CD4-positive, alpha-beta memory T cell (primary cell): ENCODE measurements around the gene RPEL1. TPM values are rescaled to one million over a fixed set of nuclear protein-coding genes. Genes with fewer than 3 reads are reported as not detected.
"Not testable (repeated sequence)": the region's sequence is repeated elsewhere in the genome, so short reads cannot be mapped to it uniquely, and the experiment has no call there.

Source experiments
- CTCF ChIA-PET: fragments of 350-600 bp; sonication (Branson Sonifier 250); formaldehyde crosslinking; loops from one replicate; lab custom pipeline; 2021; ENCODE audit warnings: inconsistent platforms; ENCODE audit not compliant: partially characterized antibody; lab: Charles Lee
- POLR2A ChIA-PET: fragments of 350-600 bp; sonication (Branson Sonifier 250); formaldehyde crosslinking; loops from one replicate; lab custom pipeline; 2021; ENCODE audit not compliant: partially characterized antibody; lab: Charles Lee
- DNase-seq, 5 donors: peaks; one replicate each; pipeline versions ENCODE4 v3.0.0 to v3.0.0-alpha.2; 2020 to 2022; ENCODE audit warnings: mixed read lengths in 1 of 5
- H3K27ac ChIP-seq: one replicate; pipeline ENCODE4 v1.7.0; 2013; ENCODE audit warnings: low read depth, low read length
- H3K27me3 ChIP-seq: 2 replicates; pipeline ENCODE4 v1.7.0; 2013; ENCODE audit warnings: mild to moderate bottlenecking, low read length, moderate library complexity; ENCODE audit not compliant: insufficient read depth
- H3K36me3 ChIP-seq: 2 replicates; pipeline ENCODE4 v1.7.0; 2013; ENCODE audit warnings: mild to moderate bottlenecking, low read length, moderate library complexity; ENCODE audit not compliant: insufficient read depth
- H3K4me1 ChIP-seq: 2 replicates; pipeline ENCODE4 v1.7.0; 2013; ENCODE audit warnings: mild to moderate bottlenecking, low read length, moderate library complexity; ENCODE audit not compliant: insufficient read depth
- H3K4me3 ChIP-seq, 2 donors: one replicate each; pipeline ENCODE4 v1.7.0; 2013; ENCODE audit warnings: low read length in 2 of 2, mild to moderate bottlenecking in 1 of 2
- H3K9me3 ChIP-seq, 2 donors: one replicate each; pipeline ENCODE4 v1.7.0; 2013; ENCODE audit warnings: low read length in 2 of 2, control low read depth in 1 of 2; ENCODE audit not compliant: control insufficient read depth in 1 of 2
- H3K27ac Mint-ChIP-seq, 7 donors: one replicate each; pipeline ENCODE4 v1.8.0; 2020 to 2021; ENCODE audit warnings: mixed read lengths in 7 of 7, mild to moderate bottlenecking in 6 of 7, inconsistent platforms in 3 of 7, moderate library complexity in 3 of 7
- H3K27me3 Mint-ChIP-seq, 2 donors: one replicate each; pipeline ENCODE4 v1.8.0; 2020 to 2021; ENCODE audit warnings: mixed read lengths in 2 of 2
- H3K36me3 Mint-ChIP-seq, 2 donors: one replicate each; pipeline ENCODE4 v1.8.0; 2020 to 2021; ENCODE audit warnings: mixed read lengths in 2 of 2, inconsistent platforms in 1 of 2, mild to moderate bottlenecking in 1 of 2
- H3K4me1 Mint-ChIP-seq, 4 donors: one replicate each; pipeline ENCODE4 v1.8.0; 2020 to 2021; ENCODE audit warnings: mixed read lengths in 4 of 4, mild to moderate bottlenecking in 1 of 4
- H3K4me3 Mint-ChIP-seq, 8 donors: one replicate each; pipeline ENCODE4 v1.8.0; 2020 to 2021; ENCODE audit warnings: mixed read lengths in 8 of 8, mild to moderate bottlenecking in 7 of 8, moderate library complexity in 6 of 8, inconsistent platforms in 3 of 8
- H3K9me3 Mint-ChIP-seq, 8 donors: one replicate each; pipeline ENCODE4 v1.8.0; 2020 to 2021; ENCODE audit warnings: mixed read lengths in 8 of 8, mild to moderate bottlenecking in 5 of 8, inconsistent platforms in 3 of 8, moderate library complexity in 1 of 8
- intact Hi-C: fragments of 100-400 bp; cut with micrococcal nuclease; formaldehyde crosslinking; loops from one replicate; pipeline ENCODE4 v1.15.1; 2023
- polyA plus RNA-seq, 2 donors: library from polyadenylated mRNA; unstranded; fragments of 300-500 nt; fragmentation: Illumina TruSeq; gene quantifications; one replicate each; pipeline ENCODE4 v1.2.3, GENCODE V29; 2021
- total RNA-seq, 2 experiments: library from RNA; stranded (reverse); gene quantifications; one replicate each; pipeline ENCODE4 v1.2.3, GENCODE V29; 2021

Gene RPEL1
- total and polyA plus RNA-seq, 4 experiments from 2014 or later, result not detected

GRCh38 chr10:103203466-103203865 lies 42.2 kb upstream of the RPEL1 start:
- Mint-ChIP-seq H3K27me3 (peaks cover 0 to 1% of the 10 kb centered on the region in 2 donors), H3K27ac (no peak overlapping the region), H3K36me3 (no peaks in the 10 kb centered on the region), H3K4me3 (no peak overlapping the region), H3K4me1 (no peaks in the 10 kb centered on the region), H3K9me3 (peaks cover 0 to 7% (median 0%) of the 10 kb centered on the region in 8 donors)
- H3K4me1 ChIP-seq, result no peaks in the 10 kb centered on the region
- ChIA-PET CTCF (no interaction called here), POLR2A (no interaction called here)
- DNase-seq, result no peak
- H3K27me3 ChIP-seq, result no peaks in the 10 kb centered on the region
- no peak overlapping the region for H3K27ac ChIP-seq
- intact Hi-C loops, result no loop called here
- no peak overlapping the region for H3K4me3 ChIP-seq
- no peaks in the 10 kb centered on the region for H3K9me3 ChIP-seq
- no peaks in the 10 kb centered on the region for H3K36me3 ChIP-seq

- Histone ChIP-seq H3K27me3 (no peaks in the 10 kb centered on the region), H3K9me3 (no peaks in the 10 kb centered on the region), H3K4me1 (no peaks in the 10 kb centered on the region), H3K4me3 (no peak overlapping the region), H3K36me3 (no peaks in the 10 kb centered on the region), H3K27ac (no peak overlapping the region)
- DNase-seq, result no peak
- H3K27ac Mint-ChIP-seq, result no peak overlapping the region
- H3K4me1 Mint-ChIP-seq, result no peaks in the 10 kb centered on the region
- ChIA-PET POLR2A (no interaction called here), CTCF (no interaction called here)
- peaks cover 0 to 7% (median 0%) of the 10 kb centered on the region in 8 donors for H3K9me3 Mint-ChIP-seq
- H3K27me3 Mint-ChIP-seq, result peaks cover 0 to 1% of the 10 kb centered on the region in 2 donors
- intact Hi-C loops, result no loop called here
- H3K4me3 Mint-ChIP-seq, result no peak overlapping the region
- H3K36me3 Mint-ChIP-seq, result no peaks in the 10 kb centered on the region
These were observed 41.1 kb upstream of the RPEL1 start for GRCh38 chr10:103204353-103205255.

GRCh38 chr10:103205401-103205800 lies 40.3 kb upstream of the RPEL1 start:
- H3K9me3 ChIP-seq, H3K27ac Mint-ChIP-seq, H3K27ac ChIP-seq, H3K9me3 Mint-ChIP-seq, H3K27me3 Mint-ChIP-seq, H3K4me1 Mint-ChIP-seq, H3K4me3 ChIP-seq, H3K4me3 Mint-ChIP-seq, DNase-seq, H3K36me3 ChIP-seq, CTCF ChIA-PET, intact Hi-C loops, H3K27me3 ChIP-seq, H3K36me3 Mint-ChIP-seq, POLR2A ChIA-PET, H3K4me1 ChIP-seq: not testable (repeated sequence)

GRCh38 chr10:103206715-103207114 lies 39.0 kb upstream of the RPEL1 start:
- DNase-seq, H3K36me3 ChIP-seq, intact Hi-C loops, H3K4me1 Mint-ChIP-seq, H3K27ac Mint-ChIP-seq, H3K4me3 ChIP-seq, H3K36me3 Mint-ChIP-seq, POLR2A ChIA-PET, H3K27me3 Mint-ChIP-seq, CTCF ChIA-PET, H3K27ac ChIP-seq, H3K9me3 Mint-ChIP-seq, H3K4me3 Mint-ChIP-seq, H3K4me1 ChIP-seq, H3K9me3 ChIP-seq, H3K27me3 ChIP-seq: not testable (repeated sequence)

- Mint-ChIP-seq H3K4me1 (no peaks in the 10 kb centered on the region), H3K36me3 (peaks cover 3% of the 10 kb centered on the region in 2 donors), H3K27me3 (peaks cover under 1% of the 10 kb centered on the region in 2 donors), H3K9me3 (peaks cover 0 to 8% (median 6%) of the 10 kb centered on the region in 8 donors), H3K27ac (no peak overlapping the region), H3K4me3 (no peak overlapping the region)
- Histone ChIP-seq H3K4me1 (no peaks in the 10 kb centered on the region), H3K27me3 (no peaks in the 10 kb centered on the region), H3K27ac (no peak overlapping the region), H3K9me3 (peaks cover 0 to 3% of the 10 kb centered on the region in 2 donors), H3K4me3 (no peak overlapping the region), H3K36me3 (no peaks in the 10 kb centered on the region)
- ChIA-PET POLR2A (no interaction called here), CTCF (no interaction called here)
- DNase-seq, result no peak
- intact Hi-C loops, result no loop called here
These were observed 38.5 kb upstream of the RPEL1 start for GRCh38 chr10:103207141-103207540.

- intact Hi-C loops, H3K27ac Mint-ChIP-seq, H3K27me3 Mint-ChIP-seq, DNase-seq, H3K4me1 ChIP-seq, H3K4me1 Mint-ChIP-seq, H3K36me3 Mint-ChIP-seq, H3K9me3 ChIP-seq, CTCF ChIA-PET, H3K27me3 ChIP-seq, H3K36me3 ChIP-seq, H3K4me3 Mint-ChIP-seq, POLR2A ChIA-PET, H3K4me3 ChIP-seq, H3K27ac ChIP-seq: not testable (repeated sequence)
- peaks cover 0 to 12% (median 9%) of the 10 kb centered on the region in 8 donors for H3K9me3 Mint-ChIP-seq
These were observed 38.0 kb upstream of the RPEL1 start for GRCh38 chr10:103207643-103208042.

GRCh38 chr10:103210262-103210661 lies 35.4 kb upstream of the RPEL1 start:
- CTCF ChIA-PET, H3K27me3 Mint-ChIP-seq, POLR2A ChIA-PET, H3K9me3 ChIP-seq, H3K4me3 ChIP-seq, intact Hi-C loops, DNase-seq, H3K4me3 Mint-ChIP-seq, H3K36me3 ChIP-seq, H3K4me1 ChIP-seq, H3K27me3 ChIP-seq, H3K27ac Mint-ChIP-seq, H3K27ac ChIP-seq, H3K36me3 Mint-ChIP-seq, H3K4me1 Mint-ChIP-seq: not testable (repeated sequence)
- peaks cover 0 to 16% (median 12%) of the 10 kb centered on the region in 8 donors for H3K9me3 Mint-ChIP-seq
